Measurements from ENCODE around the gene SMCO4.

Gene SMCO4, protein sequence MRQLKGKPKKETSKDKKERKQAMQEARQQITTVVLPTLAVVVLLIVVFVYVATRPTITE

GRCh38 chr11:93543292-93543977, at the start of gene SMCO4:
Gene SMCO4 (minus strand): TSS chr11:93543391. CDS start chr11:93479189, 64,202 bp downstream.
- TF ChIP-seq GATA2 (IDR thresholded peaks at IDR 0.05; ENCODE audit: low read depth, low read length) (no peak), GATA3 (IDR thresholded peaks at IDR 0.05; ENCODE audit: low read depth, low read length) (no peak)

DNA sequence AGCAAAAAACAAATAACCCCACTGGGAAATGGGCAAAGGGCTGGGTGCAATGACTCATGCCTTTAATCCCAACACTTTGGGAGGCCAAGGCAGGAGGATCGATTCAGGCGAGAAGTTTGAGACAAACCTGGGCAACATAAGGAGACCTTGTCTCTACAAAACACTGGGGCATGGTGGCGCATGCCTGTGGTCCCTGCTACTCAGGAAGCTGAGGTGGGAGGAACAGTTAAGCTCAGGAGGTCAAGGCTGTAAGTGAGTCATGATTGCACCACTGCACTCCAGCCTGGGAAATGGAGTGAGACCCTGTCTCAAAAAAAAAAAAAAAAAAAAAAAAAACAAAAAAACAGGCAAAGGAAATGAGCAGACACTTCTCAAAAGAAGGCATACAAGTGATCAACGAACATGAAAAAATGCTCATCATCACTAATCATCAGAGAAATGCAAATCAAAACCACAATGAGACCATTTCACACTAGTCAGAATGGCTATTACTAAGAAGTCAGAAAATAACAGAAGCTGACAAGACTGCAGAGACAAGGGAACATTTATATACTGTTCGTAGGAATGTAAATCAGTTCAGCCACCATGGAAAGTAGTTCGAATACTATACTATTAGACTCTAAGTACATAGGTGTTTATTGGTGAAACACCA, 48.2 kb upstream of the SMCO4 start:
- TF ChIP-seq GATA3 (IDR thresholded peaks at IDR 0.05; ENCODE audit: low read depth, low read length): no peak
- no peak for TF ChIP-seq GATA2 (IDR thresholded peaks at IDR 0.05; ENCODE audit: low read depth, low read length)

DNA sequence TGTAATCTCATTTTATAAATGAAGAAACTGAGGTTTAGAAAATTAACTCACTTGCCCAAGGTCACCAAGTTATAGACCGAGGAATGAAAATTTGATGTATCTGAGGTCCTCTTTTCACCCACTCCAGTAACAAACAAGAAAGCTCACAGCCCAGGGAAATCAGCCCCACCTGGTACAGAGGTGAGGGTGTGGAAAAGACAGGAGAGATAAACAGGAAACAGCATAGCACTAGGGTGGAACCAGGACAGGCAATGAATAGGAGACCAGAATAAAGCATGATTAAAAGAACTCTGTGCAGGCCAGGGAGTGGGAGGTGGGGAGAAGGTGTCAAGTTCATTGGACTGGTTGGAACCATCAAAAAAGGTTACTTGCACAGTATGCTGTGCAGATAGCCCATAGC, 46.2 kb upstream of the SMCO4 start:
- TF ChIP-seq GATA3 (IDR thresholded peaks at IDR 0.05; ENCODE audit: low read depth, low read length) (no peak), GATA2 (IDR thresholded peaks at IDR 0.05; ENCODE audit: low read depth, low read length) (no peak)

GRCh38 chr11:93587858-93588581, 44.8 kb upstream of the SMCO4 start:
- TF ChIP-seq GATA2 (IDR thresholded peaks at IDR 0.05; ENCODE audit: low read depth, low read length): no peak
- TF ChIP-seq GATA3 (IDR thresholded peaks at IDR 0.05; ENCODE audit: low read depth, low read length): no peak

DNA sequence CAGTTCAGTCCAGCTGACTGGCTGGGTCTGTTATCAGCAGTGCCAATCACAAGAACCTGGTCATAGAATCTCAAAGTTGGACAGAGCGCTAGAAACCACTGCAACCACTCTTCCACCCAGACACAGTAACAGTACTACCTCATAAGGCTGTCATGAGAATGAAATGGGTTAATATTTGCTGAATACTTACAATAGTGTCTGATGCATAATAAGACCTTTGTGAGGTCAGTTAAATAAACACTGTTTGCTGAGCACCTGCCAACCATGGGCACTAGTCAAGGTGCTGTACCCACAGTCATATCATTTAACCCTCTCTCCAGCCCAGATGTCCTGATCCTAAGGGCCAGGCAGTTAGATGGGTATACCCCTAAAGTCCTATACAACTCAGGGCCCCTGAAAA, 44.2 kb upstream of the SMCO4 start:
- TF ChIP-seq GATA2 (IDR thresholded peaks at IDR 0.05; ENCODE audit: low read depth, low read length): peak; percentile 57; the same call in 1 of the 2 replicates

GRCh38 chr11:93585758-93586157, 42.6 kb upstream of the SMCO4 start:
- no peak for TF ChIP-seq GATA3 (IDR thresholded peaks at IDR 0.05; ENCODE audit: low read depth, low read length)
- TF ChIP-seq GATA2 (IDR thresholded peaks at IDR 0.05; ENCODE audit: low read depth, low read length): no peak

DNA sequence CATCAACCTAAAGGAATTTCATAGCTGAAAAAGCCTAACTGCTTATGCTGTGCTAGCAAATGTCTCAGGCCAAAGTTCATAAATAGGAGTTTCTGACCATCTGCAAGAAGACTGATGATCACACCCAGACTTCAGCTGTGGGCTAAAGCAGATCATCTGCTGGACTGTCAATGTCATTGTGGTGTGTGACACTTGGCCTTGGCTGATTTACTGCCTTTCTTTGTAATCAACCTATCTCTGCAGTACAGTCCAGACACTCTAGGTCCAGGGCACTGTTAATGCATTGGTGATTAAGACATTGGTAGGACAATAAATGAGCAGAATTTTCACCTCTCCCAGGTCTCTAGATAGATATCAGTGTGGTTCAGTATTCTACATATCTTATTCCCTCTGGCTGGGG, 40.3 kb upstream of the SMCO4 start:
- TF ChIP-seq GATA3 (IDR thresholded peaks at IDR 0.05; ENCODE audit: low read depth, low read length): no peak
- no peak for TF ChIP-seq GATA2 (IDR thresholded peaks at IDR 0.05; ENCODE audit: low read depth, low read length)

GRCh38 chr11:93579187-93579751, 36.1 kb upstream of the SMCO4 start:
- TF ChIP-seq GATA2 (IDR thresholded peaks at IDR 0.05; ENCODE audit: low read depth, low read length) (no peak), GATA3 (IDR thresholded peaks at IDR 0.05; ENCODE audit: low read depth, low read length) (no peak)

DNA sequence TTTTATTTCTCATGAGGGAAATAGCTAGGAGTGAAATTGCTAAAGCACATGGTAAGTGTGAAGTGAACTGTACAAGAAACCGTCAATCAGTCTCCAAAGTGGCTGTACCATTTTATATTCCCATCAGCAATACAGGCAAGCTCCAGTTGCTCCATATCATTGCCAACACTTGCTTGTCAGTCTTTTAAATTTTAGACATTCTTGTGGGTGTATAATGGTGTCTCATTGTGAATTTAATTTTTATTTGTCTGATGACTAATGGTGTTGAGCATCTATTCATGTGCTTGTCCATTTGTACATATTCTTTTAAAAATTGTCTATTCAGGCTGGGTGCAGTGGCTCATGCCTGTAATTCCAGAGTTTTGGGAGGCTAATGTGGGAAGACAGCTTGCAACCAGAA, 34.1 kb upstream of the SMCO4 start:
- no peak for TF ChIP-seq GATA2 (IDR thresholded peaks at IDR 0.05; ENCODE audit: low read depth, low read length)
- no peak for TF ChIP-seq GATA3 (IDR thresholded peaks at IDR 0.05; ENCODE audit: low read depth, low read length)

DNA sequence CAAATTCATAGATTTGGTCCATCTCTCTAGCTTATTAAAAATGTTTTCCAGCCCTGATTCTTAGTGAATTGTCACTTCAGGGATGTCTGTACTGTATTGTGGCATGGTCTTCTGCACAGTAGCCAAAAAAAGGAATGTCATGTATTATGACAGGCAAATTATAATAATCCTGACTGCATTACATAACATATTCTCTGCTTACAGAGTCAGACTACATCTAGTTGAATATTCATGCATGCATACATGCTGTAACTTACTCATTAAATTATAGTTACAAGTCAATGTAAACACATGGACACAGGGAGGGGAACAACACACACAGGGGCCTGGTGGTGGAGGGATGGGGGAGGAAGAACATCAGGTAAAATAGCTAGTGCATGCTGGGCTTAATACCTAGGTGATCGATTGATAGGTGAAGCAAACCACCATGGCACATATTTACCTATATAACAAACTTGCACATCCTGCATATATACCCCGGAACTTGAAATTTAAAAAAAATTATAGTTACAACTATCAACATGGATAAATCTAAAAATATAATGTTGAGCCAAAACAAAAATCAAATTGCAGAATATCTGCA, 31.5 kb upstream of the SMCO4 start:
- no peak for TF ChIP-seq GATA3 (IDR thresholded peaks at IDR 0.05; ENCODE audit: low read depth, low read length)
- no peak for TF ChIP-seq GATA2 (IDR thresholded peaks at IDR 0.05; ENCODE audit: low read depth, low read length)

DNA sequence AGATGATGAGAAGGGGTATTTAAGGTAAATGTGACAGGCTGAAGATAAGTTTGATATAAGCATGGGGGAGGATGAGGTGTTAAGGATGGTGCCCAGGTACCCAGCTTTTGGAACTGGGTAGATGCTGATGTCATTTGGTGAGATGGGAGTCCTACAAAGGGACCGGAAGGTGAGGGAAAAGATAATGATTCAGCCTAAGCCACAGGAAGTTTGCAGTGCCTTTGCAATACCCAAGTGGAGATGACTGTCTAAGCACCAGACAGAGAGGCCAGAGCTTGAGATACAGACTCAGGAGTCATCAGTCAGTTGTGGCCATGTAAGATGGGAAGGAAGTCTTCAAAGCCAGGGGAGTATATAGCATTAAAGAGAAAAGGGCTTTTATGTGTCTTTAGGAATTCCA, 30.0 kb upstream of the SMCO4 start:
- TF ChIP-seq GATA2 (IDR thresholded peaks at IDR 0.05; ENCODE audit: low read depth, low read length) (no peak), GATA3 (IDR thresholded peaks at IDR 0.05; ENCODE audit: low read depth, low read length) (no peak)

DNA sequence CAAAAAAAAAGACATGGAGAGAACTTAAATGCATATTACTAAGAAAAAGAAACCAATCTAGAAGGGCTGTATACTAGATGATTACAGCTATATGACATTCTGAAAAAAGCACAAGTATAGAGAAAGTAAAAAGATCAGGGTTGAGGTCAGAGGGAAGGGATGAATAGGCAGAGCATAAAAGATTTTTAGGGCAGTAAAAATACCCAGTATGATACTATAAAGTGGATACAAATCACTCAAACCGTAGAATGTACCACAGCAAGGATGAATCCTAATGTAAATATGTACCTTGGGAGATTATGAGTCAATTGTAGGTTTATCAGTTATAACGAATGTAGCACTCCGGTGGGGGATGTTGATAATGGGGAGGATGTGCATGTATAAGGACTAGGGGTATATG, 29.4 kb upstream of the SMCO4 start:
- TF ChIP-seq GATA2 (IDR thresholded peaks at IDR 0.05; ENCODE audit: low read depth, low read length) (no peak), GATA3 (IDR thresholded peaks at IDR 0.05; ENCODE audit: low read depth, low read length) (no peak)

- TF ChIP-seq GATA2 (IDR thresholded peaks at IDR 0.05; ENCODE audit: low read depth, low read length): no peak
- no peak for TF ChIP-seq GATA3 (IDR thresholded peaks at IDR 0.05; ENCODE audit: low read depth, low read length)
Measured at GRCh38 chr11:93572171-93572570, 29.0 kb upstream of the SMCO4 start.

- TF ChIP-seq GATA3 (IDR thresholded peaks at IDR 0.05; ENCODE audit: low read depth, low read length) (no peak), GATA2 (IDR thresholded peaks at IDR 0.05; ENCODE audit: low read depth, low read length) (no peak)
Measured at GRCh38 chr11:93571612-93572011, 28.4 kb upstream of the SMCO4 start.

Data from SH-SY5Y (cell line).